HepG2 (cell line): ENCODE measurements around the gene EDEM1. TPM values are rescaled to one million over a fixed set of nuclear protein-coding genes. Genes with fewer than 3 reads are reported as not detected.

Experiments
- ATAC-seq: fragments of 200-7000 bp; cut with Tn5 transposase; 3 replicates; pipeline ENCODE4 v1.9.1; 2020; ENCODE audit warnings: mild to moderate bottlenecking, moderate library complexity
- BruUV-seq: library from RNA; stranded (reverse); fragments of 400-500 nt; replicated peaks from 2 replicates; lab custom pipeline; 2021; lab: Mats Ljungman, UMichigan
- CTCF ChIA-PET: fragments of 300-600 bp; formaldehyde crosslinking; extraction: SDS; loops from one replicate; lab custom pipeline; 2021; ENCODE audit warnings: low total read pairs, inconsistent platforms, low intra/inter-chr PET ratio; lab: Yijun Ruan, JAX
- POLR2A ChIA-PET: fragments of 350-600 bp; sonication (Branson Sonifier 250); formaldehyde crosslinking; loops from one replicate; lab custom pipeline; 2020; ENCODE audit warnings: antibody characterized with exemption, inconsistent platforms; lab: Yijun Ruan, JAX
- DNase-seq: peaks from one replicate; pipeline ENCODE4 v3.0.0-alpha.2; 2015; ENCODE audit warnings: low spot score
- FAIRE-seq: peaks from 3 replicates; lab custom pipeline; 2011; peaks lifted over from hg19 to GRCh38; lab: Jason Lieb, UNC
- H2AFZ ChIP-seq: one replicate; pipeline ENCODE4 v1.6.1; 2011; ENCODE audit warnings: low read length, inconsistent platforms
- H3K27ac ChIP-seq: fragments of 300-600 bp; 3 replicates; pipeline ENCODE4 v1.8.0; 2011; ENCODE audit warnings: mixed run types, mild to moderate bottlenecking, mixed read lengths, low read length, inconsistent platforms; ENCODE audit not compliant: insufficient read depth; ENCODE audit errors: extremely low read length
- H3K27me3 ChIP-seq, 2 experiments: fragments of 200-600 bp in 1 of 2; 2 replicates in 1 of 2; 3 replicates in 1 of 2; pipeline versions ENCODE4 v1.6.0 to v1.8.0; 2011; ENCODE audit warnings: low read length in 2 of 2, mild to moderate bottlenecking in 2 of 2, moderate library complexity in 2 of 2, inconsistent platforms in 1 of 2; ENCODE audit not compliant: insufficient read depth in 2 of 2, control insufficient read depth in 1 of 2
- H3K36me3 ChIP-seq, 2 experiments: fragments of 200-600 bp in 1 of 2; replicated peaks in 1 of 2; 2 replicates in 1 of 2; 3 replicates in 1 of 2; pipeline versions ENCODE4 v1.5.1 to v1.8.0; 2011; ENCODE audit warnings: low read length in 2 of 2, inconsistent platforms in 1 of 2; ENCODE audit not compliant: insufficient read depth in 2 of 2, control insufficient read depth in 1 of 2
- H3K4me1 ChIP-seq: 2 replicates; pipeline ENCODE4 v1.5.1; 2012; ENCODE audit warnings: low read length, inconsistent platforms; ENCODE audit not compliant: insufficient read depth
- H3K4me2 ChIP-seq: 2 replicates; pipeline ENCODE4 v1.6.0; 2011; ENCODE audit warnings: low read depth, low read length, inconsistent platforms
- H3K4me3 ChIP-seq, 3 experiments: fragments of 200-600 bp in 1 of 3; sonication (generic), shearing (Covaris generic) in 1 of 3; replicated peaks in 1 of 3; 2 replicates each; pipeline ENCODE4 v1.5.1; 2011 to 2016; ENCODE audit warnings: low read length in 3 of 3, inconsistent platforms in 2 of 3, low read depth in 2 of 3, mild to moderate bottlenecking in 2 of 3, control low read depth in 1 of 3, mixed read lengths in 1 of 3; ENCODE audit not compliant: insufficient read depth in 1 of 3
- H3K79me2 ChIP-seq: one replicate; pipeline ENCODE4 v1.6.1; 2011; ENCODE audit warnings: low read length, inconsistent platforms; ENCODE audit not compliant: insufficient read depth
- H3K9ac ChIP-seq: 2 replicates; pipeline ENCODE4 v1.6.0; 2011; ENCODE audit warnings: mild to moderate bottlenecking, low read depth, low read length, inconsistent platforms; ENCODE audit not compliant: insufficient read depth
- H3K9me3 ChIP-seq: 2 replicates; pipeline ENCODE4 v1.5.1; 2012; ENCODE audit warnings: mild to moderate bottlenecking, low read length
- H4K20me1 ChIP-seq: 2 replicates; pipeline ENCODE4 v1.6.0; 2011; ENCODE audit warnings: inconsistent platforms, mild to moderate bottlenecking, low read length, moderate library complexity; ENCODE audit not compliant: insufficient read depth
- ASH2L ChIP-seq: fragments of 300-600, 200-600 bp; sonication (generic); IDR thresholded peaks from 2 replicates; pipeline ENCODE4 v1.7.0; 2017; ENCODE audit warnings: low read depth, mild to moderate bottlenecking, moderate library complexity, mixed read lengths, low read length; ENCODE audit not compliant: insufficient read length
- GABPA ChIP-seq, 2 experiments: IDR thresholded peaks; 2 replicates each; pipeline ENCODE4 v1.6.1; 2011 to 2016; ENCODE audit warnings: low read depth in 2 of 2, low read length in 1 of 2, missing biosample characterization in 1 of 2, missing genetic modification characterization in 1 of 2
- HMGA1 ChIP-seq: sonication (generic); formaldehyde crosslinking; conservative IDR thresholded peaks from 2 replicates; pipeline ENCODE4 v1.4.0; 2020; ENCODE audit warnings: missing genetic modification reagents
- NONO ChIP-seq, 2 experiments: fragments of 450-650 bp in 1 of 2; sonication (generic) in 1 of 2; formaldehyde crosslinking in 1 of 2; IDR thresholded peaks in 1 of 2; conservative IDR thresholded peaks in 1 of 2; 2 replicates each; pipeline versions ENCODE4 v1.6.1 to v1.8.0; 2017 to 2022; ENCODE audit warnings: mild to moderate bottlenecking in 1 of 2, missing genetic modification reagents in 1 of 2, moderate library complexity in 1 of 2
- PAX8 ChIP-seq: sonication (generic); formaldehyde crosslinking; IDR thresholded peaks from 2 replicates; pipeline ENCODE4 v1.8.0; 2022; ENCODE audit warnings: mild to moderate bottlenecking, missing genetic modification reagents, borderline replicate concordance
- THAP8 ChIP-seq: sonication (generic); formaldehyde crosslinking; IDR thresholded peaks from 2 replicates; pipeline ENCODE4 v1.5.1; 2020; ENCODE audit warnings: missing genetic modification reagents, mild to moderate bottlenecking, borderline replicate concordance
- TOE1 ChIP-seq: sonication (generic); formaldehyde crosslinking; IDR thresholded peaks from 2 replicates; pipeline ENCODE4 v1.4.0; 2020; ENCODE audit warnings: mild to moderate bottlenecking, missing genetic modification reagents
- ZNF580 ChIP-seq: IDR thresholded peaks from 2 replicates; pipeline ENCODE4 v1.6.1; 2016; ENCODE audit warnings: low read depth, borderline replicate concordance
- WGBS: methylation state at CpG from one replicate; pipeline ENCODE4 v1.1.6; 2017; ENCODE audit warnings: low lambda C conversion rate; 5-methylcytosine and 5-hydroxymethylcytosine counted together
- in situ Hi-C: cut with HindIII; loops from 2 replicates; pipeline ENCODE4 v1.10.0; 2017; ENCODE audit warnings: low pct_unique_long_range_greater_than_20kb; ENCODE audit not compliant: extremely low pct_ligation_motif_present
- intact Hi-C: fragments of 100-400 bp; cut with micrococcal nuclease; formaldehyde crosslinking; loops from one replicate; pipeline ENCODE4 v1.10.0; 2022; ENCODE audit not compliant: unreplicated experiment
- polyA plus RNA-seq, 8 experiments: library from polyadenylated mRNA; depleted of rRNA in 3 of 8; stranded (reverse) in 7 of 8; unstranded in 1 of 8; fragments of >200 nt; fragmentation: Illumina TruSeq in 4 of 8; extraction: Trizol in 4 of 8; gene quantifications; 2 replicates each; pipeline versions ENCODE4 v1.2.1 to v1.2.3, GENCODE V29; 2011 to 2016; ENCODE audit warnings: low read depth in 4 of 8, missing spikeins in 1 of 8, mixed read lengths in 1 of 8; ENCODE audit not compliant: insufficient read depth in 1 of 8
- total RNA-seq, 5 experiments: library from RNA; depleted of rRNA; stranded (reverse); fragments of >200 nt; fragmentation: Illumina TruSeq; extraction: Trizol; gene quantifications; 2 replicates each; pipeline ENCODE4 v1.2.3, GENCODE V29; 2016; ENCODE audit warnings: low read depth in 1 of 5
- TF ChIP-seq, protein P1 (sequence below): sonication (generic); formaldehyde crosslinking; IDR thresholded peaks from 2 replicates; pipeline ENCODE4 v1.4.0; 2020; ENCODE audit warnings: missing genetic modification reagents
- TF ChIP-seq, protein P2 (sequence below): sonication (generic); formaldehyde crosslinking; IDR thresholded peaks from 2 replicates; pipeline ENCODE4 v1.4.0; 2020; ENCODE audit warnings: missing genetic modification reagents, borderline replicate concordance

The EDEM1 gene
- total and polyA plus RNA-seq, 2 of the 13 experiments (the other 11 are each of a cell fraction or from before 2014, with no cell fraction given) = 13.8 to 25.8 TPM

- ATAC-seq = peak; percentile 86
- CTCF ChIA-PET = no interaction called here
- H2AFZ ChIP-seq = no peak overlapping the region
- H3K27me3 ChIP-seq = peaks cover 0 to 15% of the 10 kb centered on the region in 2 experiments; a peak in 1 of 5 replicates
- in situ Hi-C loops = no loop called here
- no TSS peak for BruUV-seq
- no peaks in the 10 kb centered on the region for H4K20me1 ChIP-seq
- peak overlapping the region; percentile 86 for H3K4me2 ChIP-seq
- H3K9me3 ChIP-seq = no peaks in the 10 kb centered on the region
- no peaks in the 10 kb centered on the region for H3K36me3 ChIP-seq
- FAIRE-seq = no peak
- H3K4me3 ChIP-seq = peak overlapping the region; percentile 32 to 45 (median 42); a peak in 5 of 6 replicates
- WGBS = 2% methylated on average over 9 of the region's 9 CpGs
- peaks cover 21% of the 10 kb centered on the region for H3K4me1 ChIP-seq
- TF ChIP-seq, protein P1, sequence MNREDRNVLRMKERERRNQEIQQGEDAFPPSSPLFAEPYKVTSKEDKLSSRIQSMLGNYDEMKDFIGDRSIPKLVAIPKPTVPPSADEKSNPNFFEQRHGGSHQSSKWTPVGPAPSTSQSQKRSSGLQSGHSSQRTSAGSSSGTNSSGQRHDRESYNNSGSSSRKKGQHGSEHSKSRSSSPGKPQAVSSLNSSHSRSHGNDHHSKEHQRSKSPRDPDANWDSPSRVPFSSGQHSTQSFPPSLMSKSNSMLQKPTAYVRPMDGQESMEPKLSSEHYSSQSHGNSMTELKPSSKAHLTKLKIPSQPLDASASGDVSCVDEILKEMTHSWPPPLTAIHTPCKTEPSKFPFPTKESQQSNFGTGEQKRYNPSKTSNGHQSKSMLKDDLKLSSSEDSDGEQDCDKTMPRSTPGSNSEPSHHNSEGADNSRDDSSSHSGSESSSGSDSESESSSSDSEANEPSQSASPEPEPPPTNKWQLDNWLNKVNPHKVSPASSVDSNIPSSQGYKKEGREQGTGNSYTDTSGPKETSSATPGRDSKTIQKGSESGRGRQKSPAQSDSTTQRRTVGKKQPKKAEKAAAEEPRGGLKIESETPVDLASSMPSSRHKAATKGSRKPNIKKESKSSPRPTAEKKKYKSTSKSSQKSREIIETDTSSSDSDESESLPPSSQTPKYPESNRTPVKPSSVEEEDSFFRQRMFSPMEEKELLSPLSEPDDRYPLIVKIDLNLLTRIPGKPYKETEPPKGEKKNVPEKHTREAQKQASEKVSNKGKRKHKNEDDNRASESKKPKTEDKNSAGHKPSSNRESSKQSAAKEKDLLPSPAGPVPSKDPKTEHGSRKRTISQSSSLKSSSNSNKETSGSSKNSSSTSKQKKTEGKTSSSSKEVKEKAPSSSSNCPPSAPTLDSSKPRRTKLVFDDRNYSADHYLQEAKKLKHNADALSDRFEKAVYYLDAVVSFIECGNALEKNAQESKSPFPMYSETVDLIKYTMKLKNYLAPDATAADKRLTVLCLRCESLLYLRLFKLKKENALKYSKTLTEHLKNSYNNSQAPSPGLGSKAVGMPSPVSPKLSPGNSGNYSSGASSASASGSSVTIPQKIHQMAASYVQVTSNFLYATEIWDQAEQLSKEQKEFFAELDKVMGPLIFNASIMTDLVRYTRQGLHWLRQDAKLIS (CRISPR knock-in tag) = no peak
- TF ChIP-seq, protein P2, sequence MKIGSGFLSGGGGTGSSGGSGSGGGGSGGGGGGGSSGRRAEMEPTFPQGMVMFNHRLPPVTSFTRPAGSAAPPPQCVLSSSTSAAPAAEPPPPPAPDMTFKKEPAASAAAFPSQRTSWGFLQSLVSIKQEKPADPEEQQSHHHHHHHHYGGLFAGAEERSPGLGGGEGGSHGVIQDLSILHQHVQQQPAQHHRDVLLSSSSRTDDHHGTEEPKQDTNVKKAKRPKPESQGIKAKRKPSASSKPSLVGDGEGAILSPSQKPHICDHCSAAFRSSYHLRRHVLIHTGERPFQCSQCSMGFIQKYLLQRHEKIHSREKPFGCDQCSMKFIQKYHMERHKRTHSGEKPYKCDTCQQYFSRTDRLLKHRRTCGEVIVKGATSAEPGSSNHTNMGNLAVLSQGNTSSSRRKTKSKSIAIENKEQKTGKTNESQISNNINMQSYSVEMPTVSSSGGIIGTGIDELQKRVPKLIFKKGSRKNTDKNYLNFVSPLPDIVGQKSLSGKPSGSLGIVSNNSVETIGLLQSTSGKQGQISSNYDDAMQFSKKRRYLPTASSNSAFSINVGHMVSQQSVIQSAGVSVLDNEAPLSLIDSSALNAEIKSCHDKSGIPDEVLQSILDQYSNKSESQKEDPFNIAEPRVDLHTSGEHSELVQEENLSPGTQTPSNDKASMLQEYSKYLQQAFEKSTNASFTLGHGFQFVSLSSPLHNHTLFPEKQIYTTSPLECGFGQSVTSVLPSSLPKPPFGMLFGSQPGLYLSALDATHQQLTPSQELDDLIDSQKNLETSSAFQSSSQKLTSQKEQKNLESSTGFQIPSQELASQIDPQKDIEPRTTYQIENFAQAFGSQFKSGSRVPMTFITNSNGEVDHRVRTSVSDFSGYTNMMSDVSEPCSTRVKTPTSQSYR (CRISPR knock-in tag) = no peak
- TF ChIP-seq ZNF580 (CRISPR knock-in tag) (no peak), GABPA (IDR thresholded peaks at IDR 0.05; ENCODE audit: low read depth, low read length) (no peak), GABPA (CRISPR knock-in tag; IDR thresholded peaks at IDR 0.05; ENCODE audit: low read depth) (0 out of 2 replicates have a peak, but pooled peaks have one; percentile 31), PAX8 (CRISPR knock-in tag) (no peak), TOE1 (CRISPR knock-in tag) (no peak), HMGA1 (no peak), NONO (IDR thresholded peaks at IDR 0.05) (no peak), NONO (CRISPR knock-in tag; conservative IDR thresholded peaks at IDR 0.05) (no peak), ASH2L (peak; percentile 26), THAP8 (CRISPR knock-in tag) (no peak)
- H3K79me2 ChIP-seq = no peaks in the 10 kb centered on the region
- no peak overlapping the region for H3K9ac ChIP-seq
- intact Hi-C loops = no loop called here
- DNase-seq = peak; percentile 62
- POLR2A ChIA-PET = no interaction called here
- no peak overlapping the region for H3K27ac ChIP-seq
These were observed 63.1 kb downstream of the EDEM1 start for GRCh38 chr3:5250467-5251195.
